Type B pancreatic cell (in vitro differentiated cells): ENCODE data around the gene TP53I3. TPM values are rescaled to one million over a fixed set of nuclear protein-coding genes. Genes with fewer than 3 reads are reported as not detected.

ENCODE experiments used
- DNase-seq: peaks from one replicate; pipeline ENCODE4 v3.0.0; 2021; ENCODE audit warnings: mixed read lengths; ENCODE audit not compliant: unreplicated experiment; ENCODE audit errors: extremely low spot score
- H3K27ac Mint-ChIP-seq: 2 replicates; pipeline ENCODE4 v1.8.0; 2021; ENCODE audit warnings: mild to moderate bottlenecking, mixed read lengths
- H3K27me3 Mint-ChIP-seq: 2 replicates; pipeline ENCODE4 v1.8.0; 2021; ENCODE audit warnings: mixed read lengths
- H3K36me3 Mint-ChIP-seq: 2 replicates; pipeline ENCODE4 v1.8.0; 2021; ENCODE audit warnings: mixed read lengths
- H3K4me1 Mint-ChIP-seq: one replicate; pipeline ENCODE4 v1.8.0; 2021; ENCODE audit warnings: mixed read lengths; ENCODE audit not compliant: unreplicated experiment
- H3K4me3 Mint-ChIP-seq: 2 replicates; pipeline ENCODE4 v1.8.0; 2021; ENCODE audit warnings: mild to moderate bottlenecking, mixed read lengths
- H3K9me3 Mint-ChIP-seq: 2 replicates; pipeline ENCODE4 v1.8.0; 2021; ENCODE audit warnings: mixed read lengths
- total RNA-seq: library from RNA; stranded (reverse); gene quantifications from 2 replicates; pipeline ENCODE4 v1.2.1, GENCODE V29; 2021; ENCODE audit warnings: low replicate concordance
- TF ChIP-seq, protein P1 (sequence below): fragments of 200-600 bp; sonication (generic); conservative IDR thresholded peaks from 2 replicates; pipeline ENCODE4 v1.5.0; 2021; ENCODE audit warnings: antibody characterized with exemption, mild to moderate bottlenecking

Gene TP53I3
- total RNA-seq, 1 donor from 2014 or later, result 74.0 TPM

DNA sequence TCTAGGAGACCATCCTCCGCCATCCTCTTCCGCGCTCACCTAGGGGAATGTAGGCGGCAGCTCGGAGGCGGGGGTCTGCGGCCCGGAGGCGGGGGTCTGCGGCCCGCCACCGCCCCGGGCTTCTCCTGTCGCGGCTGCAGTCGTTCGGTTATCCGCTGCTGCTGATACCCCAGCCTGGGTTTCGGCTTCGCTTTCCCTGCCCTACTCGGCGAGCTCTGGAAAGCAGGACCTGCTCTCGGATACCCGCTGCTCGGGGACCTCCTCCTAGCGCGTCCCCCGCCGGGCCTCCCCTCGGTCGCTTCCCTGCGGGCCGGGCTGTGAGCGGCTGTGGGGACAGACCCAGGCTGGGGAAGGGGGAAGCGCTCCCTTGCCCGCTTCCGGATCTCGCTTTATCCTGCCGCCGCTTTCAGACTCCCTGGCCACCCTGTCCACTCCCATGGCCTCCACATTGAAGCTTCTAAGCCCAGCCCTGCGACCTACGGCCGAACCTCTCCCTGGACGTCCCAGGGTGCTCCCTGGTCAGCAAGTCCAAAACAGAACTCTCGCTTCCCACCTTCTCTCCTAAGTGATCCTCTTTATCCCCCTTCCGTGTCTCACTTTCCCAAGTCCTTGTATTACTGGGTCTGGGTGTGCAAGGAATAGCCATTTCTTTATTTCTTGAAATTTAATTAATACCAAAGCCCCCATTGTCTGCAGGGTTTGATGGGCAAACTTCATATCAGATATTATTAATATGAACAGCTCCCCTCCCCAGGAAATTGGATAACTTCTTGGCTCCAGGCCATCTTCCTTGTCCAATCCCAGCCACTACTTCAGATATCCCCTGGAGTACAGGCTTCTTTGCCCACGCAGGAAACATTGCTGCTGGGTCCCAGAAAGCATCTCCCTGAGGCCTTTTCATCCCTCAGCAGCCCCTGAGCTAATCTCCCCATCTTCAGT lies 34.3 kb downstream of the TP53I3 start:
- H3K4me3 Mint-ChIP-seq, result no peak overlapping the region
- no peak for DNase-seq
- no peaks in the 10 kb centered on the region for H3K9me3 Mint-ChIP-seq
- H3K4me1 Mint-ChIP-seq, result peaks cover 10% of the 10 kb centered on the region
- H3K36me3 Mint-ChIP-seq, result no peaks in the 10 kb centered on the region
- TF ChIP-seq, protein P1, sequence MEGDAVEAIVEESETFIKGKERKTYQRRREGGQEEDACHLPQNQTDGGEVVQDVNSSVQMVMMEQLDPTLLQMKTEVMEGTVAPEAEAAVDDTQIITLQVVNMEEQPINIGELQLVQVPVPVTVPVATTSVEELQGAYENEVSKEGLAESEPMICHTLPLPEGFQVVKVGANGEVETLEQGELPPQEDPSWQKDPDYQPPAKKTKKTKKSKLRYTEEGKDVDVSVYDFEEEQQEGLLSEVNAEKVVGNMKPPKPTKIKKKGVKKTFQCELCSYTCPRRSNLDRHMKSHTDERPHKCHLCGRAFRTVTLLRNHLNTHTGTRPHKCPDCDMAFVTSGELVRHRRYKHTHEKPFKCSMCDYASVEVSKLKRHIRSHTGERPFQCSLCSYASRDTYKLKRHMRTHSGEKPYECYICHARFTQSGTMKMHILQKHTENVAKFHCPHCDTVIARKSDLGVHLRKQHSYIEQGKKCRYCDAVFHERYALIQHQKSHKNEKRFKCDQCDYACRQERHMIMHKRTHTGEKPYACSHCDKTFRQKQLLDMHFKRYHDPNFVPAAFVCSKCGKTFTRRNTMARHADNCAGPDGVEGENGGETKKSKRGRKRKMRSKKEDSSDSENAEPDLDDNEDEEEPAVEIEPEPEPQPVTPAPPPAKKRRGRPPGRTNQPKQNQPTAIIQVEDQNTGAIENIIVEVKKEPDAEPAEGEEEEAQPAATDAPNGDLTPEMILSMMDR, result no peak
- no peaks in the 10 kb centered on the region for H3K27me3 Mint-ChIP-seq
- no peak overlapping the region for H3K27ac Mint-ChIP-seq

DNA sequence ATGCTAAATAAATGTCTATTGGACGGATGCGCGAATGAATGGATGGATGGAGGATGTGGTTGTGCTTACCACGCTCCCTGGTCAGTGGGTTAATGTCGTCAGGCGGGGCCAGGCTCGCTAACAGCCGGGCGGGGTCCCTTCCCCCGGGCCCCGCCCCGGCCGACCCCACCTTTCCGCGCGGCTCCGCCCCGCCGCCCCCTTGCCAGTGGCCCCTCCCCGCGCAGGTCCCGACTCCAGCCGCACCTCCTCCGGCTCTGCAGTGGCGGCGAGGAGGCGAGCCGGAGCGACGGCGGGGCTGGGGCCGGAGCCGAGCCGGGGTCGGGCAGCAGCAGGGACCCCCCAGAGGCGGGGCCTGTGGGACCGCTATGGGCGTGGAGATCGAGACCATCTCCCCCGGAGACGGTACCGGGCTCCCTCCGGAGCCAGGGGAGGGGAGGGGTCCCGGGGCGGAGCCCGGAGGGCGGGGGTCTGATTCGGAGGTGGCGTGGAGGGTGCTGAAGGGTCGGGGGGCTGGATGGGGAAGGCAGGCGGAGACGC lies 35.1 kb downstream of the TP53I3 start, which contains the start of gene FKBP1B:
Gene FKBP1B (plus strand): TSS at position 257 of the 537 bp plus-strand sequence. CDS start 109 bp downstream, at position 366.
- Mint-ChIP-seq H3K9me3 (no peaks in the 10 kb centered on the region), H3K4me1 (peaks cover 15% of the 10 kb centered on the region), H3K4me3 (peak within 1 kb of the TSS; percentile 59), H3K36me3 (peaks cover 4% of the 10 kb centered on the region), H3K27me3 (no peaks in the 10 kb centered on the region), H3K27ac (no peak within 1 kb of the TSS)
- peak; percentile 79 for DNase-seq
- TF ChIP-seq, protein P1, result no peak

DNA sequence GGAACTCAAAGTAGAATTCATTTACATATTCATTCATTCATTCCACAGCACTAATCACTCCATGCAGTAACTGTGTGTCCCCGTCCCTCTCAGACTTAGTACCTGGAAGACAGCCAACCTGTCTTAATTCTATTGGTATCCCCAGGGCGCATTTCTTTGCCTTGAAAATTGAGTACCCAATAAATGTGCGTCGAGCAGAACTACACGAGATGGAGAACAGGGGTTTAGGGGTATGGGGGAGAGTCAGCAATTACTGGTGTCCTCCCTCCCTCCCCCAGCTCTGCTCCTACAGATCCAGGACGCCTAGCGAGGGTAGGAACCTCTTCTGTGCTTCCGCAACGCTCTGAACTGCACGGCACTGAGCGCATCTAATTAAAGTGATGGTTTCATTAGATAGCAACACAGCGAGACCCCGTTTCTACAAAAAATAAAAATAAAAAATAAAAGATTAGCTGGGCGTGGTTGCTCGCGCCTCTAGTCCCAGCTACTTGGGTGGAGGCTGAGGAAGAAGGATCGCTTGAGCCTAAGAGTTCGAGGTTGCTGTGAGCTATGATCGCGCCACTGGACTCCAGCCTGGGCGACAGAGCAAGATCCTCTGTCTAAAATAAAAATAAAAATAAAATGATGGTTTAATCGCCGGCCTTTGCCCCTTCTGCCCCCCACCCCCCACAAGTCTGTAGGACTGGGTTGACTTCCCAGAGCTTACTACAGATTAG lies 35.7 kb downstream of the TP53I3 start:
- Mint-ChIP-seq H3K36me3 (peaks cover 4% of the 10 kb centered on the region), H3K4me3 (peak overlapping the region; percentile 59), H3K9me3 (no peaks in the 10 kb centered on the region), H3K27ac (no peak overlapping the region), H3K27me3 (no peaks in the 10 kb centered on the region), H3K4me1 (peaks cover 15% of the 10 kb centered on the region)
- TF ChIP-seq, protein P1, result no peak
- DNase-seq, result no peak

DNA sequence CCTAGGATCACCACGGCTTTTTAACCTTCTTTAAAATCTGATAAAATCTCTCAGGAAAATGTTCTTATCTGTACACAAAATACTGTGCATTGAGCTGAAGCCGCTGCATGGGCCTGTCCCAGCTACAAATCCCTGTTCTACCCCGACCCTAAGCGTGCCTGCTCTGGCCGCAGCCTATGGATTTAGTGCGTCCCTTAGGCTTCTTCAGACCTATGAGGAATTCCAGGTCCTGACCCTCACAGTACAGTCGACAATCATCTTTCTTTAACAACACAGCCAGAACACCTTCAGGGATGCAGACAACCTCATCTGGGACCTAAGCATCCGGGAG lies 37.0 kb downstream of the TP53I3 start:
- peak overlapping the region; percentile 100 for H3K4me3 Mint-ChIP-seq
- peak overlapping the region; percentile 86 for H3K27ac Mint-ChIP-seq
- TF ChIP-seq, protein P1, result no peak
- H3K27me3 Mint-ChIP-seq, result no peaks in the 10 kb centered on the region
- H3K4me1 Mint-ChIP-seq, result peaks cover 15% of the 10 kb centered on the region
- peaks cover 8% of the 10 kb centered on the region for H3K36me3 Mint-ChIP-seq
- no peak for DNase-seq
- no peaks in the 10 kb centered on the region for H3K9me3 Mint-ChIP-seq

DNA sequence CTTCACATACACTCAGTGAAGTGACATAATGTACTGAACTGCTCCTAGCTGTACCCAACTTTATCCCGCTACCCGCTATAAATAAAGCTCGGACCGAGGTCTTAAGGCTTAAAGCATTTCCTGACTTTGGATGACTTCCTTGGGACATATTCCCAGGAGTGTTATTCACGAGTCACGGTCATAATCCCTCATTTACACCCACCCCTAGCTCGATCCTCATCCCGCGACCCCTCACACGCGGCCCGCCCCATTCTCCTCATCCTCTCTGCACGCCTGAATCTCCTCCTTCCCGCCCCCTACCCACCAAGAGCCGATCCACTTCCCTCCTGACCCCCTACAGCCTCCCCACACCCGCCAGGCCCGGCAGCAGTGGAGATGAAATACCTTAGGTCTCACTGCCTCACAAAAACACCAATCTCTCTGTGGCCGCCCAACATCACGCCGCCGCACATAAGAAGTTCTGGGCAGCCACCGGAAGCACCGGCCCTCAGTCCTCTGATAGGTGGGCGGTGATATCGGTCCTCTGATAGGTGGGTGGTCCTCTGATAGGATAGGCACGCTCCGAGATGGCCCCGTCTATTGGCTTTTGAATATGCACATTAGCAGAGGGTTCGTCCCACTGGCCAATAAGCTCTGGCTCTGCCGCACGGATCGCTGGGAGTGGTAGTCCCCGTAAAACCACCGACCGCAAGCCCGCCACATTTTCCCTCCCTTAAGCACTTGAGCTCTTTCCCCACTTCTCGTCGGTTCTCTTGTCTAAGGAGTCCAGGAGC lies 37.5 kb downstream of the TP53I3 start, which contains the start of gene WDCP:
Gene WDCP (minus strand): TSS at position 462 of the 773 bp plus-strand sequence. CDS start 7,897 bp downstream, outside the sequence.
- no peaks in the 10 kb centered on the region for H3K27me3 Mint-ChIP-seq
- peak; percentile 90 for DNase-seq
- peak within 1 kb of the TSS; percentile 86 for H3K27ac Mint-ChIP-seq
- H3K4me3 Mint-ChIP-seq, result peak within 1 kb of the TSS; percentile 100
- peaks cover 15% of the 10 kb centered on the region for H3K4me1 Mint-ChIP-seq
- TF ChIP-seq, protein P1, result no peak
- no peaks in the 10 kb centered on the region for H3K9me3 Mint-ChIP-seq
- H3K36me3 Mint-ChIP-seq, result peaks cover 8% of the 10 kb centered on the region
